Transverse colon (tissue), 4 donors: ENCODE measurements around the gene KLHL29. TPM values are rescaled to one million over a fixed set of nuclear protein-coding genes. Genes with fewer than 3 reads are reported as not detected.

Experiments
- DNase-seq: peaks from one replicate; pipeline ENCODE4 v3.0.0-alpha.2; 2019
- H3K27ac ChIP-seq, 4 donors: fragments of 200-600 bp; sonication (generic); 2 replicates each; pipeline ENCODE4 v1.5.1; 2016 to 2018; ENCODE audit warnings: inconsistent platforms in 4 of 4
- H3K27me3 ChIP-seq: fragments of 200-600 bp; sonication (generic); 2 replicates; pipeline ENCODE4 v1.5.1; 2017; ENCODE audit warnings: inconsistent platforms
- H3K36me3 ChIP-seq, 4 donors: fragments of 200-600 bp; sonication (generic); 2 replicates each; pipeline ENCODE4 v1.5.1; 2017 to 2019; ENCODE audit warnings: inconsistent platforms in 4 of 4
- H3K4me1 ChIP-seq, 4 donors: fragments of 200-600 bp; sonication (generic); 2 replicates each; pipeline ENCODE4 v1.5.1; 2017 to 2020; ENCODE audit warnings: inconsistent platforms in 4 of 4
- H3K4me3 ChIP-seq, 4 donors: fragments of 200-600 bp; sonication (generic); 1 replicate in 1 of 4; 2 replicates in 3 of 4; pipeline versions ENCODE4 v1.5.1 to v1.6.1; 2017 to 2019; ENCODE audit warnings: inconsistent platforms in 4 of 4
- H3K9me3 ChIP-seq, 2 donors: fragments of 200-600 bp; sonication (generic); 2 replicates each; pipeline ENCODE4 v1.5.1; 2017 to 2019; ENCODE audit warnings: inconsistent platforms in 2 of 2
- EP300 ChIP-seq: sonication (generic); formaldehyde crosslinking; IDR thresholded peaks from one replicate; pipeline ENCODE4 v1.6.1; 2017; ENCODE audit warnings: antibody characterized with exemption, low read depth
- POLR2A ChIP-seq: fragments of 450-650 bp; IDR thresholded peaks from one replicate; pipeline ENCODE4 v1.6.1; 2016; ENCODE audit warnings: antibody characterized with exemption, mild to moderate bottlenecking, moderate library complexity
- POLR2AphosphoS5 ChIP-seq, 3 donors: sonication (generic); formaldehyde crosslinking; IDR thresholded peaks; one replicate each; pipeline ENCODE4 v1.6.1; 2016; ENCODE audit warnings: antibody characterized with exemption in 3 of 3
- WGBS, 2 donors: methylation state at CpG; one replicate each; pipeline ENCODE4 v1.1.5; 2018; ENCODE audit warnings: low coverage in 1 of 2; 5-methylcytosine and 5-hydroxymethylcytosine counted together
- in situ Hi-C, 4 donors: fragments of 200-750 bp; cut with MboI; loops; one replicate each; pipeline versions ENCODE4 v1.15.0 to v1.15.1; 2017; ENCODE audit warnings: low sequenced_read_pairs in 3 of 4, low pct_ligation_motif_present in 1 of 4, low pct_unique_long_range_greater_than_20kb in 1 of 4
- intact Hi-C: fragments of 100-400 bp; cut with DNase I; formaldehyde crosslinking; loops from one replicate; pipeline ENCODE4 v1.15.1; 2023; ENCODE audit warnings: low total_unique reads
- total RNA-seq, 4 donors: library from RNA; depleted of rRNA; stranded (reverse); fragments of >200 nt; gene quantifications; one replicate each; pipeline ENCODE4 v1.1.0, GENCODE V29; 2016
- TF ChIP-seq, protein P1 (sequence below), 5 experiments: fragments of 200-600 bp in 3 of 5; fragments of 450-650 bp in 2 of 5; sonication (generic) in 3 of 5; IDR thresholded peaks; 1 replicate in 2 of 5; 2 replicates in 3 of 5; pipeline ENCODE4 v1.5.1; 2016 to 2017; ENCODE audit warnings: antibody characterized with exemption in 5 of 5, inconsistent platforms in 3 of 5, mild to moderate bottlenecking in 2 of 5, moderate library complexity in 1 of 5

The KLHL29 gene
- total RNA-seq, 4 donors from 2014 or later: 3.3 to 16.5 (median 5.8) TPM

DNA sequence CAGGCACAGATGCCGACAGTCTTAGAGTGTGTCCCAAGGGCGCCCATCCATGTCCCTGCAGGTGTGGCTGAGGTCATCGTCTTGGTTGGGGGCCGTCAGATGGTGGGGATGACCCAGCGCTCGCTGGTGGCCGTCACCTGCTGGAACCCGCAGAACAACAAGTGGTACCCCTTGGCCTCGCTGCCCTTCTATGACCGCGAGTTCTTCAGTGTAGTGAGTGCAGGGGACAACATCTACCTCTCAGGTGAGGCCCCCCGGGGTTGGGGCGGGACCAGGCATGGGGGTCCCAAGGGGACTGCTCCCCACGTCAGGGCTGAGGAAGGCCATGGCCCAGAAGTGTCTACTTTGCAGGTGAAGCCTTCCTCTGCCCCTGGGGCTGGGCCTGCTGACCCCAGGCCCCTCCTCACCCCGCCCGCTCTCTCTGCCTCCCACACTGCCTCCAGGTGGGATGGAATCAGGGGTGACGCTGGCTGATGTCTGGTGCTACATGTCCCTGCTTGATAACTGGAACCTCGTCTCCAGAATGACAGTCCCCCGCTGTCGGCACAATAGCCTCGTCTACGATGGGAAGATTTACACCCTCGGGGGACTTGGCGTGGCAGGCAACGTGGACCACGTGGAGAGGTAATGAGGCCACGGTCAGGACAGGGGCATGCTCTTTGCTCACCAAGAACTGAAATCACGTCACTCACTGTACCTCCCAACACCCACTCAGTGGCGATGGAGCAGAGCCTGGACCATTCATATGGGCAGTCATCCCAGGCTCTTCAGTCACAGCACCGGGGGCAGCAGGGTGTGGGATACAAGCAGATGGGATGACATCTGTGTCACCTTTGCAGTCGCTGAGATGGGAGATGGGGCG, 311.1 kb downstream of the KLHL29 start:
- in situ Hi-C loops: no loop called here
- TF ChIP-seq POLR2AphosphoS5 (IDR thresholded peaks at IDR 0.05) (no peak), EP300 (no peak), POLR2A (no peak)
- TF ChIP-seq, protein P1, sequence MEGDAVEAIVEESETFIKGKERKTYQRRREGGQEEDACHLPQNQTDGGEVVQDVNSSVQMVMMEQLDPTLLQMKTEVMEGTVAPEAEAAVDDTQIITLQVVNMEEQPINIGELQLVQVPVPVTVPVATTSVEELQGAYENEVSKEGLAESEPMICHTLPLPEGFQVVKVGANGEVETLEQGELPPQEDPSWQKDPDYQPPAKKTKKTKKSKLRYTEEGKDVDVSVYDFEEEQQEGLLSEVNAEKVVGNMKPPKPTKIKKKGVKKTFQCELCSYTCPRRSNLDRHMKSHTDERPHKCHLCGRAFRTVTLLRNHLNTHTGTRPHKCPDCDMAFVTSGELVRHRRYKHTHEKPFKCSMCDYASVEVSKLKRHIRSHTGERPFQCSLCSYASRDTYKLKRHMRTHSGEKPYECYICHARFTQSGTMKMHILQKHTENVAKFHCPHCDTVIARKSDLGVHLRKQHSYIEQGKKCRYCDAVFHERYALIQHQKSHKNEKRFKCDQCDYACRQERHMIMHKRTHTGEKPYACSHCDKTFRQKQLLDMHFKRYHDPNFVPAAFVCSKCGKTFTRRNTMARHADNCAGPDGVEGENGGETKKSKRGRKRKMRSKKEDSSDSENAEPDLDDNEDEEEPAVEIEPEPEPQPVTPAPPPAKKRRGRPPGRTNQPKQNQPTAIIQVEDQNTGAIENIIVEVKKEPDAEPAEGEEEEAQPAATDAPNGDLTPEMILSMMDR (IDR thresholded peaks at IDR 0.05): no peak
- Histone ChIP-seq H3K4me3 (no peak overlapping the region), H3K4me1 (peaks cover 0 to 4% (median 3%) of the 10 kb centered on the region in 4 donors), H3K9me3 (no peaks in the 10 kb centered on the region), H3K36me3 (peaks cover 0 to 4% (median 0%) of the 10 kb centered on the region in 4 donors), H3K27me3 (no peaks in the 10 kb centered on the region), H3K27ac (no peak overlapping the region)
- no peak for DNase-seq
- WGBS, 2 donors: 91% methylated on average over 31 of the region's 32 CpGs; no CpG with 5 or more reads in 1 of the 2 donors
- intact Hi-C loops: no loop called here

DNA sequence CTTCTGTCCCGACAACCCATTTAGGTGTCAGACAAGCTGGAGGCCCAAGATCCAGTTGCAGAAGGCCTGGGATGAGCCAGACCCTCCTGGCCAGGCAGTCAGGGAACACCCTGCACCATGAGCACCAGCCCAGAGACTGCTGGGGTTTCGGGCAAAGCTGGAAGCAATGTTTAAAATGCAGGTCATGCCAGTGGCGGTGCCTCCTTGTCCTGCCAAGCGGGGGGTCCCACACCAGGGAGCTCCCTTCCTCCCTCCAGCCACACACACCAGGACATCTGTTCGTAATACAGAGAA, 311.7 kb downstream of the KLHL29 start:
- 97% methylated on average over 5 of the region's 5 CpGs; no CpG with 5 or more reads in 1 of the 2 donors for WGBS, 2 donors
- intact Hi-C loops (no loop called here), in situ Hi-C loops (no loop called here)
- Histone ChIP-seq H3K27me3 (no peaks in the 10 kb centered on the region), H3K9me3 (no peaks in the 10 kb centered on the region), H3K36me3 (peaks cover 0 to 4% (median 0%) of the 10 kb centered on the region in 4 donors), H3K27ac (no peak overlapping the region), H3K4me3 (no peak overlapping the region), H3K4me1 (peaks cover 0 to 4% (median 3%) of the 10 kb centered on the region in 4 donors)
- no peak for DNase-seq
- TF ChIP-seq POLR2A (no peak), POLR2AphosphoS5 (IDR thresholded peaks at IDR 0.05) (no peak), EP300 (no peak)
- TF ChIP-seq, protein P1 (IDR thresholded peaks at IDR 0.05): no peak

DNA sequence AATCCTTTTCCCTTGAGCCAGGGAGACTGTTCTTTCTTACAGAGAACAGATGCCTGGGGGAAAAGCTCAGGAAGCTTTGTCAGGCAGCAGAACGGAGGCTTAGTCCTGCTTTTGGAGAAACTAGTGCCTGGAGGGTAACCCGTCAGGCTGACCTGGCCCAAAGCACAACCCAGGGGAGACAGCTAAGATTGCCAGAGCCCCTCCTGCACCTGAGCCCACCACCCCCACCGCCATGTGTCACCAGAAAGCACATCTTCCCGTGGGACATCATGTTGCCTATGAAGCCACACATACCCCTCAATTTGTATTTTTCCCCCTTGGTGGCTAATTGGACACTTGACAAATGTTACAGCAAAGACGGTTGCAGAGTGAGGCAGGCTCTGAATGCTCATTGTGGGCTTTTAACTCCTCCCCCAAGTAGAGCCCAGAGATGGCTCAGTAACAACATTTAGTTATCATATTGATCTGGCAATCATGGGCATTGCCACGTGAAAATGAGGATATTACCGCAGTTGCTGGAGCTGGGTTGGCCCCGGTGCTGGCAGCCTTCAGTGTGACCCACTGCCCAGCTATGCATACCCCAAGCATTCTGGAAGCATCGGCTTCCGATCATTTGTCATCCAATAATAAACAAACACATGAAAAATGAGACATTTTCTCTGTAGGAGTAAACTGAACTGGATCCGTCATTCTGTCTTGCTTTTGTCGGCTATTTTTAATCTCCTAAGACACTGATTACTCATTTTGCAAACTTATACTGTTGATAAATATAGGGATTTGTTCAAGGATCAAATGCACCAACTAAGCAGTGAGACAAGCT, 312.5 kb downstream of the KLHL29 start:
- Histone ChIP-seq H3K4me1 (peaks cover 0 to 4% (median 3%) of the 10 kb centered on the region in 4 donors), H3K27me3 (no peaks in the 10 kb centered on the region), H3K36me3 (peaks cover 0 to 4% (median 0%) of the 10 kb centered on the region in 4 donors), H3K4me3 (no peak overlapping the region), H3K27ac (no peak overlapping the region), H3K9me3 (no peaks in the 10 kb centered on the region)
- in situ Hi-C loops: no loop called here
- no peak for DNase-seq
- TF ChIP-seq POLR2AphosphoS5 (IDR thresholded peaks at IDR 0.05): no peak
- TF ChIP-seq POLR2A: no peak
- TF ChIP-seq, protein P1 (IDR thresholded peaks at IDR 0.05): no peak
- no peak for TF ChIP-seq EP300
- 77% methylated on average over 6 to 12 of the region's 12 CpGs for WGBS, 2 donors
- intact Hi-C loops: no loop called here

DNA sequence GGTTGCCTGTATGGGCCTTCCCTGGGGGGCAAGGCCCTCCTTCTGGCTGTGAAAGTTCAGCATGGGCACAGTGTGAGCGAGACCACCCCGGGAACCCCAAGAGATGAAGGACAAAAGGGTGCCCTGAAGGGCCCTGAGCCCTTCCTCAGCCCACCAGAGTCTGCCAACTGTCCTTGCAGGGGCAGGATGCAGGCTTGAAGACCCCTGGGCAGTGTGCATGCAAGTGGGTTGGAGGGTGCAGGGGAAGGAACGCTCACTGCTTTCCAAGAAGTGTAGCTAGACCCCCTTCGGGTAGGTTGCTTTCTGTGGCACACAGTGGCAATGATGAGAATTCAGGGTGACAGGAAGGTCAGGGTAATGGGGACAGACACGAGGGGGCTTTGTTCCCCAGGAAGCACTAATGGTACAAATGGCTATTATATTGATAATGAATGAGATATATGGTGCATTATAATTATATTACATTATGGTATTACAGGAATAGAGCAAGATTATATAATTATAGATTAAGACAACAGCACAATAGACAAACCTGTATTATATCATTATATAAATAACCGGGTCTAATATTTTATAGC, 313.2 kb downstream of the KLHL29 start:
- 77 to 84% methylated on average over 4 to 6 of the region's 6 CpGs for WGBS, 2 donors
- H3K27ac ChIP-seq: peak overlapping the region in 1 of 4 donors; percentile 23
- no peaks in the 10 kb centered on the region for H3K27me3 ChIP-seq
- TF ChIP-seq, protein P1 (IDR thresholded peaks at IDR 0.05): no peak
- no peak for TF ChIP-seq POLR2A
- no peak for TF ChIP-seq POLR2AphosphoS5 (IDR thresholded peaks at IDR 0.05)
- no peak for TF ChIP-seq EP300
- H3K4me3 ChIP-seq: no peak overlapping the region
- H3K4me1 ChIP-seq: peaks cover 0 to 4% (median 3%) of the 10 kb centered on the region in 4 donors
- peaks cover 0 to 4% (median 0%) of the 10 kb centered on the region in 4 donors for H3K36me3 ChIP-seq
- no peaks in the 10 kb centered on the region for H3K9me3 ChIP-seq
- in situ Hi-C loops: no loop called here
- no peak for DNase-seq
- intact Hi-C loops: no loop called here
